Mesendoderm (in vitro differentiated cells): ENCODE results near the gene EXD3.

Experiments used
- DNase-seq: peaks from one replicate; pipeline ENCODE4 v3.0.0; 2013
- H2AK5ac ChIP-seq: 2 replicates; pipeline ENCODE4 v1.6.1; 2013; ENCODE audit warnings: low read length, inconsistent platforms
- H2BK120ac ChIP-seq: 2 replicates; pipeline ENCODE4 v1.6.1; 2013; ENCODE audit warnings: low read depth, mild to moderate bottlenecking, low read length, moderate library complexity, mixed read lengths
- H2BK15ac ChIP-seq: replicated peaks from 2 replicates; pipeline ENCODE4 v1.6.1; 2013; ENCODE audit warnings: low read depth, mild to moderate bottlenecking, moderate library complexity
- H2BK5ac ChIP-seq: 2 replicates; pipeline ENCODE4 v1.6.1; 2013; ENCODE audit warnings: low read length, inconsistent platforms
- H3K18ac ChIP-seq: 2 replicates; pipeline ENCODE4 v1.6.1; 2013; ENCODE audit warnings: mild to moderate bottlenecking, low read length, mixed read lengths
- H3K23ac ChIP-seq: one replicate; pipeline ENCODE4 v1.6.1; 2013; ENCODE audit warnings: low read length
- H3K27ac ChIP-seq: 2 replicates; pipeline ENCODE4 v1.5.1; 2013; ENCODE audit warnings: low read depth, mild to moderate bottlenecking, inconsistent platforms, low read length, moderate library complexity
- H3K27me3 ChIP-seq: 2 replicates; pipeline ENCODE4 v1.6.1; 2013; ENCODE audit warnings: low read length, control low read depth, mild to moderate bottlenecking, inconsistent platforms; ENCODE audit not compliant: insufficient read depth, poor library complexity
- H3K36me3 ChIP-seq: 2 replicates; pipeline ENCODE4 v1.6.1; 2013; ENCODE audit warnings: low read length, inconsistent platforms; ENCODE audit not compliant: control insufficient read depth, insufficient read depth
- H3K4ac ChIP-seq: one replicate; pipeline ENCODE4 v1.6.1; 2013; ENCODE audit warnings: low read depth, mild to moderate bottlenecking, low read length, moderate library complexity
- H3K4me1 ChIP-seq: 2 replicates; pipeline ENCODE4 v1.6.1; 2013; ENCODE audit warnings: low read depth, low read length, inconsistent platforms; ENCODE audit not compliant: control insufficient read depth
- H3K4me2 ChIP-seq: 2 replicates; pipeline ENCODE4 v1.6.1; 2013; ENCODE audit warnings: low read length
- H3K4me3 ChIP-seq: 2 replicates; pipeline ENCODE4 v1.5.1; 2013; ENCODE audit warnings: mild to moderate bottlenecking, low read length
- H3K56ac ChIP-seq: one replicate; pipeline ENCODE4 v1.6.1; 2013; ENCODE audit warnings: low read length
- H3K79me1 ChIP-seq: 2 replicates; pipeline ENCODE4 v1.6.1; 2013; ENCODE audit warnings: low read length, inconsistent platforms
- H3K79me2 ChIP-seq: 2 replicates; pipeline ENCODE4 v1.6.1; 2013; ENCODE audit warnings: mild to moderate bottlenecking, low read length; ENCODE audit not compliant: control insufficient read depth, insufficient read depth
- H3K9ac ChIP-seq: 2 replicates; pipeline ENCODE4 v1.6.1; 2013; ENCODE audit warnings: low read length, inconsistent platforms
- H4K5ac ChIP-seq: one replicate; pipeline ENCODE4 v1.6.1; 2013; ENCODE audit warnings: low read length
- H4K8ac ChIP-seq: one replicate; pipeline ENCODE4 v1.6.1; 2013; ENCODE audit warnings: low read depth, mild to moderate bottlenecking, control low read depth, low read length, moderate library complexity
- WGBS: extraction: QIAGEN DNeasy Blood & Tissue Kit; methylation state at CpG from one replicate; pipeline ENCODE4 v1.1.7; 2013; ENCODE audit warnings: low lambda C conversion rate, missing lambda C conversion rate; ENCODE audit not compliant: insufficient coverage; ENCODE audit errors: extremely low coverage; 5-methylcytosine and 5-hydroxymethylcytosine counted together

The EXD3 gene

GRCh38 chr9:137280474-137281344 is 142.3 kb downstream of the EXD3 start:
- peak overlapping the region; percentile 59 for H3K4ac ChIP-seq
- no peak overlapping the region for H2BK120ac ChIP-seq
- peak overlapping the region; percentile 90 for H3K4me2 ChIP-seq
- no peak overlapping the region for H2BK5ac ChIP-seq
- H3K27me3 ChIP-seq = no peaks in the 10 kb centered on the region
- peak overlapping the region; percentile 77 for H3K9ac ChIP-seq
- peak overlapping the region; percentile 86 for H3K56ac ChIP-seq
- H3K4me1 ChIP-seq = peaks cover 7% of the 10 kb centered on the region
- H2AK5ac ChIP-seq = no peak overlapping the region
- H2BK15ac ChIP-seq = no peak overlapping the region
- WGBS = no CpG with 5 or more reads among the region's 85 CpGs
- no peak overlapping the region for H4K8ac ChIP-seq
- H3K79me2 ChIP-seq = no peaks in the 10 kb centered on the region
- DNase-seq = peak; percentile 62
- no peaks in the 10 kb centered on the region for H3K79me1 ChIP-seq
- peak overlapping the region; percentile 68 for H3K18ac ChIP-seq
- H3K36me3 ChIP-seq = no peaks in the 10 kb centered on the region
- H3K4me3 ChIP-seq = peak overlapping the region; percentile 52
- H3K23ac ChIP-seq = peak overlapping the region; percentile 24
- peak overlapping the region; percentile 33 for H3K27ac ChIP-seq
- no peak overlapping the region for H4K5ac ChIP-seq

GRCh38 chr9:137279741-137280473 is 143.1 kb downstream of the EXD3 start:
- Histone ChIP-seq H3K27ac (no peak overlapping the region), H3K4me3 (no peak overlapping the region), H3K4me1 (peaks cover 7% of the 10 kb centered on the region), H3K27me3 (no peaks in the 10 kb centered on the region), H3K9ac (no peak overlapping the region), H3K4ac (no peak overlapping the region), H3K79me2 (no peaks in the 10 kb centered on the region), H4K5ac (no peak overlapping the region), H2BK120ac (no peak overlapping the region), H2BK5ac (no peak overlapping the region), H3K79me1 (no peaks in the 10 kb centered on the region), H2BK15ac (no peak overlapping the region), H4K8ac (no peak overlapping the region), H2AK5ac (no peak overlapping the region), H3K36me3 (no peaks in the 10 kb centered on the region), H3K23ac (no peak overlapping the region), H3K4me2 (no peak overlapping the region), H3K18ac (no peak overlapping the region), H3K56ac (no peak overlapping the region)
- DNase-seq = no peak
- WGBS = no CpG with 5 or more reads among the region's 41 CpGs

- Histone ChIP-seq H3K27ac (no peak overlapping the region), H3K4me2 (peak overlapping the region; percentile 34), H3K56ac (peak overlapping the region; percentile 93), H3K4ac (peak overlapping the region; percentile 92), H4K5ac (no peak overlapping the region), H3K9ac (peak overlapping the region; percentile 88), H2BK120ac (no peak overlapping the region), H3K23ac (peak overlapping the region; percentile 66), H3K79me2 (no peaks in the 10 kb centered on the region), H2BK15ac (no peak overlapping the region), H2BK5ac (no peak overlapping the region), H2AK5ac (no peak overlapping the region), H3K4me1 (peaks cover 7% of the 10 kb centered on the region), H3K36me3 (no peaks in the 10 kb centered on the region), H3K27me3 (no peaks in the 10 kb centered on the region), H3K79me1 (no peaks in the 10 kb centered on the region), H3K4me3 (peak overlapping the region; percentile 35), H4K8ac (peak overlapping the region; percentile 42), H3K18ac (peak overlapping the region; percentile 86)
- no peak for DNase-seq
- WGBS = no CpG with 5 or more reads among the region's 139 CpGs
These were observed 143.9 kb downstream of the EXD3 start for GRCh38 chr9:137278721-137279711.

GRCh38 chr9:137278061-137278701 is 144.8 kb downstream of the EXD3 start:
- DNase-seq = no peak
- Histone ChIP-seq H2BK15ac (peak overlapping the region; percentile 20), H3K23ac (peak overlapping the region; percentile 66), H3K4ac (peak overlapping the region; percentile 92), H3K4me3 (peak overlapping the region; percentile 51), H3K27me3 (no peaks in the 10 kb centered on the region), H3K56ac (peak overlapping the region; percentile 93), H3K18ac (peak overlapping the region; percentile 86), H3K9ac (peak overlapping the region; percentile 88), H3K27ac (peak overlapping the region; percentile 81), H2BK120ac (peak overlapping the region; percentile 65), H3K4me1 (peaks cover 7% of the 10 kb centered on the region), H4K8ac (peak overlapping the region; percentile 82), H2AK5ac (no peak overlapping the region), H3K36me3 (no peaks in the 10 kb centered on the region), H4K5ac (no peak overlapping the region), H2BK5ac (peak overlapping the region; percentile 4), H3K79me2 (no peaks in the 10 kb centered on the region), H3K4me2 (peak overlapping the region; percentile 74), H3K79me1 (peaks cover 2% of the 10 kb centered on the region)
- WGBS = no CpG with 5 or more reads among the region's 54 CpGs
